22Rv1 (cell line): ENCODE results near the gene ACSM5.
"Not testable (repeated sequence)": the region's sequence is repeated elsewhere in the genome, so short reads cannot be mapped to it uniquely, and the experiment has no call there.

Source experiments
- CTCF ChIP-seq: fragments of 450-650 bp; IDR thresholded peaks from 2 replicates; pipeline ENCODE4 v1.5.1; 2017; ENCODE audit warnings: mild to moderate bottlenecking
- ZFX ChIP-seq: fragments of 450-650 bp; IDR thresholded peaks from 2 replicates; pipeline ENCODE4 v1.6.1; 2017; ENCODE audit warnings: antibody characterized with exemption, borderline replicate concordance

- not testable (repeated sequence) for TF ChIP-seq ZFX, CTCF
Observed at GRCh38 chr16:20483989-20484388, 74.7 kb downstream of the ACSM5 start.
